Measurements from ENCODE around the gene SLC45A3. TPM values are rescaled to one million over a fixed set of nuclear protein-coding genes. Genes with fewer than 3 reads are reported as not detected.

Gene SLC45A3
- total and polyA plus RNA-seq, 5 donors: 1.5 to 3.6 (median 2.1) TPM

- no peak for ATAC-seq
- intact Hi-C loops (cut with DNase I): no loop called here
- no peaks in the 10 kb centered on the region for H3K4me1 ChIP-seq (ENCODE audit: control insufficient read depth, insufficient read depth, low read length)
- H3K4me3 ChIP-seq (ENCODE audit: low read length): no peak overlapping the region
- H3K27me3 ChIP-seq (ENCODE audit: control insufficient read depth, insufficient read depth): no peaks in the 10 kb centered on the region
- no peak overlapping the region for H3K27ac ChIP-seq (ENCODE audit: low read length)
- no peak for DNase-seq
- WGBS: 84% methylated on average over 6 of the region's 6 CpGs
- H3K9me3 ChIP-seq (ENCODE audit: control insufficient read depth, low read length): no peaks in the 10 kb centered on the region
Measured at GRCh38 chr1:205620269-205620668, 60.0 kb downstream of the SLC45A3 start.

- no peak for ATAC-seq
- H3K4me1 ChIP-seq (ENCODE audit: control insufficient read depth, insufficient read depth, low read length): no peaks in the 10 kb centered on the region
- no peak for DNase-seq
- no peaks in the 10 kb centered on the region for H3K27me3 ChIP-seq (ENCODE audit: control insufficient read depth, insufficient read depth)
- H3K4me3 ChIP-seq (ENCODE audit: low read length): no peak overlapping the region
- no peak overlapping the region for H3K27ac ChIP-seq (ENCODE audit: low read length)
- no peaks in the 10 kb centered on the region for H3K9me3 ChIP-seq (ENCODE audit: control insufficient read depth, low read length)
- 91% methylated on average over 3 of the region's 3 CpGs for WGBS
- intact Hi-C loops (cut with DNase I): no loop called here
Measured at GRCh38 chr1:205619376-205619775, 60.9 kb downstream of the SLC45A3 start.

- H3K9me3 ChIP-seq (ENCODE audit: control insufficient read depth, low read length): no peaks in the 10 kb centered on the region
- no peak for DNase-seq
- H3K27me3 ChIP-seq (ENCODE audit: control insufficient read depth, insufficient read depth): no peaks in the 10 kb centered on the region
- intact Hi-C loops (cut with DNase I): no loop called here
- H3K27ac ChIP-seq (ENCODE audit: low read length): no peak overlapping the region
- ATAC-seq: no peak
- no peak overlapping the region for H3K4me3 ChIP-seq (ENCODE audit: low read length)
- no peaks in the 10 kb centered on the region for H3K4me1 ChIP-seq (ENCODE audit: control insufficient read depth, insufficient read depth, low read length)
- WGBS: 79% methylated on average over 1 of the region's 1 CpG
Measured at GRCh38 chr1:205616563-205617293, 63.6 kb downstream of the SLC45A3 start.

- intact Hi-C loops (cut with DNase I): no loop called here
- DNase-seq (no peak), ATAC-seq (no peak)
- H3K9me3 ChIP-seq (ENCODE audit: control insufficient read depth, low read length): no peaks in the 10 kb centered on the region
- H3K27ac ChIP-seq (ENCODE audit: low read length): no peak overlapping the region
- H3K4me3 ChIP-seq (ENCODE audit: low read length): no peak overlapping the region
- WGBS: 62% methylated on average over 1 of the region's 1 CpG
- no peaks in the 10 kb centered on the region for H3K4me1 ChIP-seq (ENCODE audit: control insufficient read depth, insufficient read depth, low read length)
- H3K27me3 ChIP-seq (ENCODE audit: control insufficient read depth, insufficient read depth): no peaks in the 10 kb centered on the region
Measured at GRCh38 chr1:205615789-205616188, 64.5 kb downstream of the SLC45A3 start.

GRCh38 chr1:205613854-205614412 is 66.4 kb downstream of the SLC45A3 start:
- Histone ChIP-seq H3K9me3 (ENCODE audit: control insufficient read depth, low read length) (no peaks in the 10 kb centered on the region), H3K27me3 (ENCODE audit: control insufficient read depth, insufficient read depth) (no peaks in the 10 kb centered on the region), H3K4me3 (ENCODE audit: low read length) (no peak overlapping the region), H3K27ac (ENCODE audit: low read length) (no peak overlapping the region), H3K4me1 (ENCODE audit: control insufficient read depth, insufficient read depth, low read length) (no peaks in the 10 kb centered on the region)
- no peak for ATAC-seq
- WGBS: 90% methylated on average over 2 of the region's 2 CpGs
- intact Hi-C loops (cut with DNase I): no loop called here
- no peak for DNase-seq

GRCh38 chr1:205612556-205612955 is 67.8 kb downstream of the SLC45A3 start:
- DNase-seq (no peak), ATAC-seq (no peak)
- Histone ChIP-seq H3K4me3 (ENCODE audit: low read length) (no peak overlapping the region), H3K9me3 (ENCODE audit: control insufficient read depth, low read length) (no peaks in the 10 kb centered on the region), H3K4me1 (ENCODE audit: control insufficient read depth, insufficient read depth, low read length) (no peaks in the 10 kb centered on the region), H3K27ac (ENCODE audit: low read length) (no peak overlapping the region), H3K27me3 (ENCODE audit: control insufficient read depth, insufficient read depth) (no peaks in the 10 kb centered on the region)
- 86% methylated on average over 1 of the region's 1 CpG for WGBS
- intact Hi-C loops (cut with DNase I): no loop called here

- H3K27ac ChIP-seq (ENCODE audit: low read length): no peak overlapping the region
- H3K27me3 ChIP-seq (ENCODE audit: control insufficient read depth, insufficient read depth): no peaks in the 10 kb centered on the region
- no peaks in the 10 kb centered on the region for H3K4me1 ChIP-seq (ENCODE audit: control insufficient read depth, insufficient read depth, low read length)
- intact Hi-C loops (cut with DNase I): no loop called here
- ATAC-seq (no peak), DNase-seq (no peak)
- 89% methylated on average over 3 of the region's 3 CpGs for WGBS
- no peak overlapping the region for H3K4me3 ChIP-seq (ENCODE audit: low read length)
- H3K9me3 ChIP-seq (ENCODE audit: control insufficient read depth, low read length): no peaks in the 10 kb centered on the region
Measured at GRCh38 chr1:205612104-205612503, 68.2 kb downstream of the SLC45A3 start.

- H3K27me3 ChIP-seq (ENCODE audit: control insufficient read depth, insufficient read depth): no peaks in the 10 kb centered on the region
- H3K4me3 ChIP-seq (ENCODE audit: low read length): no peak overlapping the region
- no peak for ATAC-seq
- WGBS: 62% methylated on average over 3 of the region's 3 CpGs
- no peak overlapping the region for H3K27ac ChIP-seq (ENCODE audit: low read length)
- H3K4me1 ChIP-seq (ENCODE audit: control insufficient read depth, insufficient read depth, low read length): no peaks in the 10 kb centered on the region
- no peaks in the 10 kb centered on the region for H3K9me3 ChIP-seq (ENCODE audit: control insufficient read depth, low read length)
- intact Hi-C loops (cut with DNase I): no loop called here
- no peak for DNase-seq
Measured at GRCh38 chr1:205610901-205611466, 69.3 kb downstream of the SLC45A3 start.

GRCh38 chr1:205610036-205610435 is 70.3 kb downstream of the SLC45A3 start:
- Histone ChIP-seq H3K27ac (ENCODE audit: low read length) (no peak overlapping the region), H3K9me3 (ENCODE audit: control insufficient read depth, low read length) (no peaks in the 10 kb centered on the region), H3K27me3 (ENCODE audit: control insufficient read depth, insufficient read depth) (no peaks in the 10 kb centered on the region), H3K4me1 (ENCODE audit: control insufficient read depth, insufficient read depth, low read length) (no peaks in the 10 kb centered on the region), H3K4me3 (ENCODE audit: low read length) (no peak overlapping the region)
- no peak for DNase-seq
- whole genome bisulfite sequencing: 49% methylated on average over 2 of the region's 2 CpGs
- intact Hi-C loops (cut with DNase I): no loop called here
- peak in 1 of 2 donors; percentile 37 for ATAC-seq

Data from right cardiac atrium (tissue), 5 donors.